ENCODE measurements around the gene PDE6D.

Gene PDE6D

DNA sequence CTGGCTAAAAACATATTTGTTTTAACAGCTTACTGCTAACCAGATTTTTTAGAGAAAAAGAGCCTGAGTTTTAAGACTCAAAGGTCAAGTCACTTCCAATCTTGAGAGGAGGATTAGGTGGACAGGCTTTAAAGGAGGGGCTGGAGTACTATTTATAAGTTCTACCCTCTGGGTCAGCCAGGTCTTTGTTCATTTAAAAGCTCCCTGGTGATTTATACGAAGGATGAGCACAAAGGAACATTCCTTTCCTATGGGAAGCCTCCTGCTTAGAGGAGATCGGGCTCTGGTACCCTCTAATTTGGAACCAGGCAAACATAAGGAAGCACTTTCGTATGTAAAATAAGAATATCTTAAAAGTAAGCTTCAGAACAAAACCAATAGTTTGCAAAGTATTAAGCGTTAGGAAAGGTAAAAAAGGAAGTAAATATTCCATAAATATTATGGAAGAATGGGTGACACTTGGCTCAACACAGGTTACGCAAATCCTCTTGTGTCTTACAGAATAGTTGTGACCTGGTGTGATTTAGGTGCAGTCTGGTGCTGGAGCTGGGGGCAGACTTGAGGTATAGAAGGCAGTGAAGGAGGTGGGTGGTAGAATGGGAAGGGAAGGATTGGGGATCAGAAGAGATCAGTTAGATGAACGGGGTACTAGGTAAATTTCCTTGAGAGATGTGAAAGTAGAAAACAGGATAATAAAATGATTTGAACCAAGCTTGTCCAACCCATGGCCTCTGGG, 35.6 kb downstream of the PDE6D start:
- Mint-ChIP-seq H3K4me3 (no peak overlapping the region), H3K4me1 (peaks cover 3% of the 10 kb centered on the region)

DNA sequence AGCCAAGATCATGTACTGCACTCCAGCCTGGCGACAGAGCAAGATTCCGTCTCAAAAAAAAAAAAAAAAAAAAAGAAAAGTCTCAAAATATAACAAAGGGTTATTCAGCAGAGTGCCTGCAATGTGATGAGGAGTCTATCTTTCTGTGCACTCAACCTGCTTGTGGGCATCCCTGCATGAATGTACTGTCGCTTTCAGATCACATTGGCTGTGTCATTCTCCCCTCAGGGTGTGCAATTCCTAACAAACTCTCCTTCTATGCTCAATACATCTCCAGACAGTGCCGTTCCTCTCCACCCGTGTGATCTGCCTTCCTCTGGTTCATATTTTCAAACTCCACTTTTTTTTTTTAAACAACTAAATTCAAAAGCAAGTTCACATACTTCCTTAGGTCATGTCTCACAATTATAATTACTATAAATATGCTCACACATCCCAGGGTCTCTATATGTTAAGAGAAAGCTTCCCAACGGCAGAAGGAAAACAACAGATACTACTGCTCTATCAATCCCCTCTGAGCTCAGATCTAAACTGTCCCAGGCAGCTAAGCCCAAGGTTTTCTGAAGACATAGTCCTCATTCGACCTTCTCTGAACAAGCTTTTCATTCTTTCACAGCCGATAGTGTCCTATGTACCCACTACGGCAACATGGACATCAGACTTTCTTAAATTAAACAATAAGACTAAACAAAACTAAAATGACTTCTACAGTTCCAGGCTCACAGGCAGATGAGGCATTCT, 37.5 kb downstream of the PDE6D start:
- Mint-ChIP-seq H3K4me3 (no peak overlapping the region), H3K4me1 (no peaks in the 10 kb centered on the region), H3K36me3 (peaks cover 6% of the 10 kb centered on the region), H3K27me3 (no peaks in the 10 kb centered on the region), H3K27ac (no peak overlapping the region), H3K9me3 (no peaks in the 10 kb centered on the region)

More for the DNA sequence above, 35.6 kb downstream of the PDE6D start:
- Mint-ChIP-seq H3K27ac (no peak overlapping the region), H3K9me3 (no peaks in the 10 kb centered on the region), H3K27me3 (no peaks in the 10 kb centered on the region), H3K36me3 (no peaks in the 10 kb centered on the region)

DNA sequence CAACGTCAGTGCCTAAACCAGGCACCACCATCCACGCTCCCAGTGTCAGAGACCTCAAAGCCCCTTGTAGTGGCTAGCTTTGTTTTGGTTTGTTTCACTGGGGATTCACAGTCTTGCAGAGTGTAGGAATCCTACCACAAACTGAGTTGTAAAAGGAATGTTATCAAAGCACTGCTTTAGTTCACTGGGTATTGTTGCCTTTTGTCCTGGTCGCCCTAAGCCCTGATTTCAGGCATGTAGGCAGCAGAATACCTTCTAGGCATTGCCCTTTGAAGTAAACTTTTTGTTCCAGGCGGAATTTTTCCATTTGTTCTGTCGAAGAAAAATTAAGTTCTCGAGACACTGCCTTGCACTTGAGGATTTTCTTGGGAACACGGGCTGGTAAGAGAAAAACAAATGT, 43.3 kb downstream of the PDE6D start:
- H3K4me1 Mint-ChIP-seq, result no peaks in the 10 kb centered on the region
- peaks cover 8% of the 10 kb centered on the region for H3K36me3 Mint-ChIP-seq
- no peaks in the 10 kb centered on the region for H3K27me3 Mint-ChIP-seq

DNA sequence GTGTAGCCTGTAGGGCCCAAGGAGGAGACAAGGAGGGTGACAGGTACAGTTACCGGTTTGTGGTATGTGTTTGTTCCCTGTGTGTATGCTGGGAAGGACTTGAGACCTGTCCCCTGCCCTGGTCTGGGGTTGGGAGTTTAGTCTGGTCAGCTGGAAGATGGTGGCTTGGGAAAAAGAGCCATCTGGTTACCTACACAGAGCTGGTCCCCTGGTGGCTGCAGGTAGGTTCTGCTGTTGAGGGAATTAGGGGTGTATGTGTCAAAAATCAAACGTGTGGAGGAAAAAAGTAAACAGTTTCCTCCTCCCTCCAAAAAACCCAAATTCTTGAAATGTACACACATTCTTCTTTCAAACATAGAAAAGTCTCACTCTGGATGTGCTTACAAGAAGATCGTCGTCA, 48.5 kb downstream of the PDE6D start:
- Mint-ChIP-seq H3K27me3 (no peaks in the 10 kb centered on the region), H3K36me3 (peaks cover 5% of the 10 kb centered on the region), H3K27ac (no peak overlapping the region), H3K9me3 (no peaks in the 10 kb centered on the region), H3K4me1 (no peaks in the 10 kb centered on the region), H3K4me3 (no peak overlapping the region)

More for the DNA sequence above, 43.3 kb downstream of the PDE6D start:
- no peak overlapping the region for H3K27ac Mint-ChIP-seq
- H3K9me3 Mint-ChIP-seq, result no peaks in the 10 kb centered on the region
- no peak overlapping the region for H3K4me3 Mint-ChIP-seq

DNA sequence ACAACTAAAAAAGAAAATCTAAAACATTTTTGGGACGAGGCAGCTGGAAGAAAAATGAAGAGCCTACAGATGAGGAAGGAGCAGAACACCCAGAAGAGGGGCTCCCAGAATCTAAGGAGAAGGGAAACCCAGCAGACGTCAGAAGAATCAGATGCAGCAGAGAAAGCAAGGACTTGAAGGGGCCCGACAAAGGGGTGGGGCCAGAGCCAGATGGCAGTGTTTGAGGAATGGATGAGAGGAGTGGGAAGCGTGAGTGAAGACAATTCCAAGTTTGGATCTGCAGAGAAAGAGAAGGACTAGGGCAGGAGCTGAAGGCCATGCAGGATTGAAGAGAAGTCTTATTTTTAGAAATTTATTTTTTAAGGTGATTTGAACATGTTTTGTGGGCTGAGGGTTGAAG, 53.5 kb downstream of the PDE6D start:
- H3K27ac Mint-ChIP-seq, result no peak overlapping the region
- H3K36me3 Mint-ChIP-seq, result peaks cover 2% of the 10 kb centered on the region
- no peaks in the 10 kb centered on the region for H3K9me3 Mint-ChIP-seq
- no peaks in the 10 kb centered on the region for H3K4me1 Mint-ChIP-seq
- H3K27me3 Mint-ChIP-seq, result no peaks in the 10 kb centered on the region
- H3K4me3 Mint-ChIP-seq, result no peak overlapping the region

DNA sequence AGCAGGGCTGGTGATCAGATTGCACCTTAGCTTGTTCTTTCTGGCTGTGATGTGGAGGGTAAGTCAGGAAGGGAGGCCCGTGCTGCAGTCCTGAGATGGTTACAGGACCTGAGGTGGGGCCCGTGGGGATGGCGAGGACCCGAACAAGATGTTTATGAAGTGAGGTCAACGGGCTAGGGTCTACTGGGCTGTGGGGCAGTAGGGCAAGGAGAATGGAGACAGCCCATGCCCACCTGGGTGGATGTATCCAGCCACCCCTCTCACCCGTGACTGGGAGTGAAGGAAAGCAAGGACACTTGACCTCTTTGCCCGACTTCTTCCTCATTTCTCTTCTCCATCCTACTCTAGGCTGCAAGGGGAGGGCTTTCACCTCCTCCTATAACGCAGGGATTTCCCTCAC, 54.8 kb downstream of the PDE6D start:
- no peaks in the 10 kb centered on the region for H3K4me1 Mint-ChIP-seq
- no peaks in the 10 kb centered on the region for H3K9me3 Mint-ChIP-seq
- H3K27ac Mint-ChIP-seq, result no peak overlapping the region
- no peaks in the 10 kb centered on the region for H3K36me3 Mint-ChIP-seq
- H3K27me3 Mint-ChIP-seq, result no peaks in the 10 kb centered on the region
- H3K4me3 Mint-ChIP-seq, result no peak overlapping the region

DNA sequence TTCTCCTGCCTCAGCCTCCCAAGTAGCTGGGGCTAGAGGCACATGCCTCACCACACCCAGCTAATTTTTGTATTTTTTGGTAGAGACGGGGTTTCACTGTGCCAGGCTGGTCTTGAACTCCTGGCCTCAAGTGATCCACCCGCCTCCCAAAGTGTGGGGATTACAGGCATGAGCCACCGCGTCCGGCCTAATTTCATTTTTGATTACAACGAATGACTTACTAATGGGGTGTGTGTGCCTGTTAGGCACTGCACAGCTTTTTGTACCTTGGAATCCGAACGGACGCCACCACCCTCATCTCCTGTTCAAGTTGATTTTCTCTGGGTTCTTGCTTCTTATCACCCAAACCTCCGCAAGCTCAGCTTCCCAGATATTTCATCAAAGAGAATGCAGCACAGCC, 55.6 kb downstream of the PDE6D start:
- Mint-ChIP-seq H3K9me3 (no peaks in the 10 kb centered on the region), H3K36me3 (no peaks in the 10 kb centered on the region), H3K27me3 (no peaks in the 10 kb centered on the region), H3K27ac (no peak overlapping the region), H3K4me1 (no peaks in the 10 kb centered on the region), H3K4me3 (no peak overlapping the region)

DNA sequence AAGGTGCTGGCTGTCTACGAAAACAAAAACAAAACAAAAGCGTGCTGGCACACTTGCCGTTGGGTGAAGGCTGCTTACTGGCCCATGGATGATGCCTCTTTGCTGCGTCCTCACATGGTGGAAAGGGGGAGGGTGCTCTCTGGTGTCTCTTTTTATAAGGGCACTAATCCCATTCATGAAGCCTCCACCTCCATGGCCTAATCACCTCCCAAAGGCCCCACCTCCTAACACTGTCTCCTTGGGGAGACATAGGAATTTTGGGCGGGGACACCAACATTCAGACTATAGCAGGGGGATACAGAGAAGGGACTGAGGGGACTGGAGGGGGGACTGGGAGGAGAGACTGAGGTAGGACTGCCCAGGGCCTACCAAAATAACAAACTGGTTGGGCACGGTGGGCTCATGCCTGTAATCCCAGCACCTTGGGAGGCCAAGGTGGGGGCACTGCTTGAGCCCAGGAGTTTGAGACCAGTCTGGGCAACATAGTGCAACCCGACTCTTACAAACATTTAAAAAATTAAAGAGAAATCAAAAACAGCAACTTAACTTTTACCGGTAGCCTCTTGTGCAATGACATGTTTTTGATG, 58.3 kb downstream of the PDE6D start:
- H3K4me3 Mint-ChIP-seq, result no peak overlapping the region
- H3K27me3 Mint-ChIP-seq, result no peaks in the 10 kb centered on the region

DNA sequence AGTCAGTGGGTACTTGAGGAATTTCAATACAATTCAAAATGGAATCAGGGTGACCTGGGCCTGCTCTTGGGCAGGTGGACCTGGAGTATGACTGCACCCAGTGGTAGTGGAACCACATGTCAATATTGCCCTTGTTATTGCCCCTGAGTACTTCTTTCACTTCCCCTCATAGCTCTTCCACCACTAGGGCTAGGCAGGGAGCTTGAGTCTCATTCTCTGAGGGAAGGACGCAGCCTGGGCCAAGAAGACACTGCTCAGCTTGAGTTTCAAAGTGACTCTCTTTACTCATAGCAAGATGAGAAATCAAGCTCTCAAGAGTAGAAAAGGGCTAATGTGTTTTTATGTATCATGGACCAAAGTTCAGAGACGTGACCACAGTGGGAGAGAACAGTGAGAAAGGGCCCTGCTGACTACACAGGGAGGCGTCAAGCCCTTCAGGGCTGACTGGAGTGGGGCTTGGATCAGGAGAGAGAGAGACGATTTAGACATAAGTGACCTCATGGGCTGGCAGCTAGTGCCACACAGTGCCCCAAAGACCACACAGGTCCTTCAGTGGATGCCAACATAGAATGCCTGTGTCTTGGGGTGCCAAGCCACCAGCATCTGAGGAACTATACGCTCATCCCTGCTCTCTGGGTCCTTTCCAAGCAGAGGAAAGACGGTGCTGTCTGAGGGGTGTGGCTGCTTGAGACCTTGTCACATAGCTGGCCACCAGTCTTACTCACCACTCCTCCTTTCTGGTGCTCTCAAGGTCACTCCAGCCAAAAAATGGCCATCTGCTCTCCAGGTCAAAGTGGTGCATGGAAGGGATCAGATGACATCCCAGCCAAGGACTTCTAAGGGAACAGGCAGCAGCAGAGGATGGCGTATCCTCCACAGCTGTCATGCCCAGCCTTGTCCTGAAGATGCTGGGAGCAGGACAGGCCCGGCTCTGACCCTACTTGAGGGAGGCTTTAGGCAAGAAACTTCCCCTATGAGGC, 59.8 kb downstream of the PDE6D start:
- Mint-ChIP-seq H3K27ac (no peak overlapping the region), H3K4me1 (no peaks in the 10 kb centered on the region), H3K27me3 (no peaks in the 10 kb centered on the region), H3K36me3 (no peaks in the 10 kb centered on the region), H3K4me3 (no peak overlapping the region), H3K9me3 (no peaks in the 10 kb centered on the region)

More for the DNA sequence above, 58.3 kb downstream of the PDE6D start:
- no peaks in the 10 kb centered on the region for H3K9me3 Mint-ChIP-seq
- H3K27ac Mint-ChIP-seq, result no peak overlapping the region
- H3K36me3 Mint-ChIP-seq, result no peaks in the 10 kb centered on the region
- no peaks in the 10 kb centered on the region for H3K4me1 Mint-ChIP-seq

DNA sequence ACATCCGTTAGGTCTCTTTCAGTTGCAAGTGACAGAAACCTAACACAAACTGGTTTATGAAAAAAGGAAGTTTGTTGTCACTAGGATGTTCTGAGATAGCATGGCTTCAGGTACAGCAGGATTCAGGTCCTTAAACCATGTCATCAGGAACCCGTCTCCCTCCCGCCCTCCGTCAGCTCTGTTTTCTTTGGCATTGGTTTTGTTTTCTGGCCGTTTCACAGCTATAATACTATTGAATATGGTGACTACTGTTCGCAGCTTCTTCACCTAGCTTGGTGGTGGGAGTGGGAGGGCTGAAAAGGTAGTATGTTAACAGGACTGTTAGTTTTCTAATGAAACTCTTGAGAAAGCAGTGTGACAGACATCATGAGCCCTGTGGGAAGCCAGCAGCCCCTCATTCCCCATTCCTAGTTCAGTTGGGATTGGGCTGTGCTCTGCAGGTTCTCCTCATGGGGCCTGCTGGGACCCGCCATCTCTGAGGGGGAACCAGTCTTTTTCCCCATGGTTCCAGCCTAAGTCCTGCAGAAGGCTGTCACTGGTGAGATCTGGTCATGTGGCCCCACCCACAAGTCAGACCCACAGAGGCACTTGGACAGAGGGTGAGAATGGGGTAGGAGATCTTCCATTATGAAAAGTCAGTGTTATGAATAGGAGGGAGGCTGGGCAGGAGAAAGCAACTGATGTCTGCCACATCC, 60.6 kb downstream of the PDE6D start:
- H3K27me3 Mint-ChIP-seq, result no peaks in the 10 kb centered on the region
- H3K4me1 Mint-ChIP-seq, result peaks cover 6% of the 10 kb centered on the region
- no peak overlapping the region for H3K4me3 Mint-ChIP-seq
- no peaks in the 10 kb centered on the region for H3K36me3 Mint-ChIP-seq
- no peak overlapping the region for H3K27ac Mint-ChIP-seq
- H3K9me3 Mint-ChIP-seq, result no peaks in the 10 kb centered on the region

DNA sequence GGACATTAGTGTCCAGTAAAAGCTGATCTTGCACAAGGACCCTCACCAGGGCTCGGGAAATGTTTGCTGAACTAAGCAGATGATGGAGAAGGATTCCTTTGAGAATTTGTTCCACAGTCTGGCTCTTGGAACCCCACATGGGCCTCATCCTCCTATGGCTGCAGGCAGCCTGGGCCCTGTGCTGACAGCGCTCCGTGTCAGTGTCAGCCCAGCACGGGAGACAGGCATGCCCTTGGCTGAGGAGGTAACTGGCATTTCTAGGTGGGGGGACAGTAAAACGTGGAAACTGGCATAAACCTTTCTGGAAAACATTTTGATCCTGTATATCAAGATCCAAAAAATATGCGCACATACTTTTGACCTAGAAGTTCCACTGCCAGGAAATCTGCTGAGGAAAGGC, 62.3 kb downstream of the PDE6D start:
- H3K36me3 Mint-ChIP-seq, result no peaks in the 10 kb centered on the region
- no peak overlapping the region for H3K4me3 Mint-ChIP-seq
- peaks cover 16% of the 10 kb centered on the region for H3K4me1 Mint-ChIP-seq
- H3K27ac Mint-ChIP-seq, result no peak overlapping the region
- no peaks in the 10 kb centered on the region for H3K27me3 Mint-ChIP-seq
- no peaks in the 10 kb centered on the region for H3K9me3 Mint-ChIP-seq

DNA sequence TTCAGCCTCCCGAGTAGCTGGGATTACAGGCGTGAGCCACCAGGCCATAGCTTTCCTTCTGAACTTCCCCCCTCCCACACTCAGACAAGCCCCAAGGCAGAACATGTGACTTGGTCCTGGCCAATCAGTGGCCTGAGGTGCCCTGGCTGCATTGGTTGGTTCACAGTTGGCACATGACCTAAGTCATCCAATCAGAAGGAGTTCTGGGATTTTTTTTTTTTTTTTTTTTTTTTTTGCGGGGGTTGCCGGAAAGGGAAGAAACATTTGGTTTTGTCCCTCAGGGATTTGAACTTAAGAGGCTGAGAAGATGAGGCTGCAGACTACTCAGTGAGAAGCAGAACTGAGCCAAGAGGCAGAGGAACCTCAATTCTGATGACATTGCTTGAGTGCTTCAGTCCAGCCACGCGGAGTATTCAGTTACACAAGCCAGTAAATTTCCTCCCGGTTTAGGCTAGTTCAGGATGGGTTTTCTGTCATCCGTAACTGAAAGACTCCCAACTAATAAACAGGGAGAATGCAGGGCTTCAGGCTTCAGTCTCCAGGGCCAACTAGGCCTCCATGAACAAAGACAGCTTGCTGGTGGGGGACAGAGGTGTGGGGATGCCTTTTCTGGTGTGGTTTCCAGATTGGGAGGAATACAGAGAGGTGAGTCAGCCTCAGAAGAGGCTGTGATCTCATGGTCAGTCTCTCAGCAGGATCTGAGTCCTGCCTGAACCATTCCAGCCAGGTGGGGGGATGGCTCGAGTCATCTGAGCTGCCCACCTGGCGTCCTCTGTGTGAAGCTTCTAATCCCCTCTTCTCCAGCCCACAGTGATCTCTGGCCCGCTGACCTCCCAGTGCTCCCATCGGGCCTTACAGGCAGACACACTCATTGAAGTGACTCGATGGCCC, 63.6 kb downstream of the PDE6D start:
- H3K9me3 Mint-ChIP-seq, result no peaks in the 10 kb centered on the region
- H3K4me1 Mint-ChIP-seq, result peaks cover 25% of the 10 kb centered on the region
- H3K27me3 Mint-ChIP-seq, result no peaks in the 10 kb centered on the region
- no peak overlapping the region for H3K27ac Mint-ChIP-seq
- peaks cover 4% of the 10 kb centered on the region for H3K36me3 Mint-ChIP-seq
- H3K4me3 Mint-ChIP-seq, result no peak overlapping the region

DNA sequence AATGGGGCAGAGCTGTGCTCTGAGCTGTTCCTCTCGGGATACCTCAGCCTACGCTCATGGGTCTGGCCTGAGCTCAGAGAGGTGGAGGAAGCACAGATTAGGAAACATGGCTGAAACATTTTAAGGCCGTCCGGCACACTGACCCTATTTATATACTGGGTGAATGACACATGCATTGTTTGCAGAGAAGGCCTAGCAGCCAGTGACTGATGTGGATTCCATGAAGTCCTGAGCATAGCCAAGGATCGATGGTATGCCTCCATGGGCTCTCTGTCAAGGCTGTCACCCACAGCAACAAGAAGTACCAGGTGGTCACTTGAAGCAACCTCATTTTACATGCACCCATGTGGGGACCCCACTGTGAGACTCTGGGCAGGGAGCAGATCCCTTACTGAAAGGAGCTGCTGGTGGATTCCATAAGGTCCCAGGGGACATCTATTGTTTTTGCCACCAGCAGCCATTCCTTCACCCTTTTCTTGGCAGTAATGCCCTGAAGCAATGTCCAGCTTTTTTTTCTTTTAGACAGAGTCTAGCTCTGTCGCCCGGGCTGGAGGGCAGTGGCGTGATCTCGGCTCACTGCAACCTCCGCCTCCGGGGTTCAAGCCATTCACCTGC, 64.3 kb downstream of the PDE6D start:
- H3K27me3 Mint-ChIP-seq, result no peaks in the 10 kb centered on the region
- H3K27ac Mint-ChIP-seq, result no peak overlapping the region
- H3K4me3 Mint-ChIP-seq, result no peak overlapping the region
- peaks cover 33% of the 10 kb centered on the region for H3K4me1 Mint-ChIP-seq
- H3K9me3 Mint-ChIP-seq, result no peaks in the 10 kb centered on the region
- H3K36me3 Mint-ChIP-seq, result peaks cover 10% of the 10 kb centered on the region

Data from activated naive CD4-positive, alpha-beta T cell treated with anti-CD3 and anti-CD28 coated beads, Interleukin-2, amount 50 U/mL, for 24 hours (primary cell).